GM12878 (cell line): ENCODE data around the gene RNF181. TPM values are rescaled to one million over a fixed set of nuclear protein-coding genes. Genes with fewer than 3 reads are reported as not detected.

Source experiments
- ATAC-seq: fragments of 200-7000 bp; cut with Tn5 transposase; 3 replicates; pipeline ENCODE4 v1.9.1; 2020; ENCODE audit warnings: mild to moderate bottlenecking, moderate library complexity
- BruUV-seq: library from RNA; stranded (reverse); fragments of 400-500 nt; replicated peaks from 2 replicates; lab custom pipeline; 2021; lab: Mats Ljungman, UMichigan
- CTCF ChIA-PET: fragments of 300-600 bp; sonication (Branson Sonifier 250); formaldehyde crosslinking; extraction: SDS; loops from one replicate; lab custom pipeline; 2021; ENCODE audit warnings: inconsistent platforms; lab: Yijun Ruan, JAX
- POLR2A ChIA-PET: fragments of 350-600 bp; formaldehyde crosslinking; extraction: SDS; loops from one replicate; lab custom pipeline; 2021; ENCODE audit warnings: inconsistent platforms; lab: Charles Lee
- RAD21 ChIA-PET: fragments of 300-600 bp; sonication (Branson Sonifier 250); formaldehyde crosslinking; loops from one replicate; lab custom pipeline; 2023; ENCODE audit warnings: antibody characterized with exemption; ENCODE audit not compliant: unreplicated experiment; lab: Charles Lee
- SMC1A ChIA-PET: fragments of 300-600 bp; sonication (Branson Sonifier 250); formaldehyde crosslinking; loops from one replicate; lab custom pipeline; 2023; ENCODE audit not compliant: unreplicated experiment, uncharacterized antibody; lab: Charles Lee
- DNase-seq: peaks from one replicate; pipeline ENCODE4 v3.0.0-alpha.2; 2011; ENCODE audit warnings: low read depth, low spot score
- FAIRE-seq: peaks from 3 replicates; lab custom pipeline; 2011; peaks lifted over from hg19 to GRCh38; lab: Jason Lieb, UNC
- H2AFZ ChIP-seq: 2 replicates; pipeline ENCODE4 v1.6.0; 2011; ENCODE audit warnings: low read depth, low read length, control low read depth; ENCODE audit not compliant: control insufficient read depth
- H3K27ac ChIP-seq: 2 replicates; pipeline ENCODE4 v1.5.1; 2011; ENCODE audit warnings: control low read depth; ENCODE audit not compliant: control insufficient read depth, insufficient read depth
- H3K27me3 ChIP-seq, 2 experiments: replicated peaks in 1 of 2; 2 replicates each; pipeline versions ENCODE4 v1.6.0 to v1.6.1; 2011; ENCODE audit warnings: low read length in 1 of 2; ENCODE audit not compliant: control insufficient read depth in 2 of 2, insufficient read depth in 2 of 2
- H3K36me3 ChIP-seq, 2 experiments: 2 replicates each; pipeline ENCODE4 v1.5.1; 2011; ENCODE audit warnings: low read length in 1 of 2; ENCODE audit not compliant: control insufficient read depth in 2 of 2, insufficient read depth in 2 of 2
- H3K4me1 ChIP-seq: 2 replicates; pipeline ENCODE4 v1.6.1; 2011; ENCODE audit warnings: mild to moderate bottlenecking, low read length, moderate library complexity, mixed read lengths; ENCODE audit not compliant: control insufficient read depth, insufficient read depth
- H3K4me2 ChIP-seq: 2 replicates; pipeline ENCODE4 v1.6.0; 2011; ENCODE audit warnings: control low read depth; ENCODE audit not compliant: control insufficient read depth, insufficient read depth
- H3K4me3 ChIP-seq: fragments of 200-600 bp; sonication (generic); 2 replicates; pipeline ENCODE4 v1.5.1; 2016
- H3K79me2 ChIP-seq: 2 replicates; pipeline ENCODE4 v1.6.0; 2011; ENCODE audit warnings: low read length; ENCODE audit not compliant: control insufficient read depth, insufficient read depth
- H3K9ac ChIP-seq: 2 replicates; pipeline ENCODE4 v1.8.0; 2011; ENCODE audit warnings: low read length, control low read depth, mixed read lengths; ENCODE audit not compliant: control insufficient read depth, insufficient read depth
- H3K9me3 ChIP-seq: replicated peaks from 3 replicates; pipeline ENCODE4 v1.5.1; 2011; ENCODE audit warnings: mild to moderate bottlenecking, low read length; ENCODE audit not compliant: control insufficient read depth, insufficient read depth
- H4K20me1 ChIP-seq: 2 replicates; pipeline ENCODE4 v1.6.0; 2011; ENCODE audit not compliant: control insufficient read depth, insufficient read depth
- BHLHE40 ChIP-seq, 2 experiments: fragments of 450-650 bp in 1 of 2; IDR thresholded peaks; 2 replicates each; pipeline ENCODE4 v1.6.1; 2011 to 2017; ENCODE audit warnings: low read depth in 2 of 2, borderline replicate concordance in 1 of 2, improper control_type of control experiment in 1 of 2, low read length in 1 of 2, mild to moderate bottlenecking in 1 of 2
- CEBPB ChIP-seq, 2 experiments: fragments of 150-350 bp in 1 of 2; IDR thresholded peaks; 2 replicates each; pipeline ENCODE4 v1.6.1; 2012 to 2014; ENCODE audit warnings: low read depth in 2 of 2, low read length in 2 of 2, borderline replicate concordance in 1 of 2, inconsistent platforms in 1 of 2
- CREM ChIP-seq: IDR thresholded peaks from 2 replicates; pipeline ENCODE4 v1.6.1; 2014; ENCODE audit warnings: antibody characterized with exemption, low read depth
- KAT2A ChIP-seq: conservative IDR thresholded peaks from 2 replicates; pipeline ENCODE4 v1.6.1; 2011; ENCODE audit warnings: low read depth, low read length; ENCODE audit not compliant: control insufficient read depth
- KLF5 ChIP-seq: fragments of 450-650 bp; IDR thresholded peaks from 2 replicates; pipeline ENCODE4 v1.6.1; 2014; ENCODE audit warnings: mild to moderate bottlenecking; ENCODE audit not compliant: partially characterized antibody
- MEF2A ChIP-seq: IDR thresholded peaks from 2 replicates; pipeline ENCODE4 v1.6.1; 2011; ENCODE audit warnings: low read depth, mild to moderate bottlenecking, low read length, moderate library complexity; ENCODE audit not compliant: insufficient read depth
- MEF2B ChIP-seq: fragments of 450-650 bp; IDR thresholded peaks from 2 replicates; pipeline ENCODE4 v1.6.1; 2018; ENCODE audit warnings: mild to moderate bottlenecking, moderate library complexity; ENCODE audit not compliant: partially characterized antibody, poor library complexity, severe bottlenecking
- NFIC ChIP-seq: IDR thresholded peaks from 2 replicates; pipeline ENCODE4 v1.6.1; 2012; ENCODE audit warnings: low read depth, mild to moderate bottlenecking, inconsistent platforms, low read length, moderate library complexity
- NFYA ChIP-seq: IDR thresholded peaks from 2 replicates; pipeline ENCODE4 v1.6.1; 2011; ENCODE audit warnings: low read depth, mild to moderate bottlenecking, low read length, improper control_type of control experiment, borderline replicate concordance
- NFYB ChIP-seq: IDR thresholded peaks from 2 replicates; pipeline ENCODE4 v1.6.1; 2011; ENCODE audit warnings: low read depth, mild to moderate bottlenecking, low read length, improper control_type of control experiment, moderate library complexity; ENCODE audit not compliant: insufficient read depth
- NR2C2 ChIP-seq: IDR thresholded peaks from 2 replicates; pipeline ENCODE4 v1.6.1; 2011; ENCODE audit warnings: borderline replicate concordance, low read depth; ENCODE audit not compliant: control insufficient read depth, insufficient read length
- NR2F1 ChIP-seq: fragments of 450-650 bp; conservative IDR thresholded peaks from 2 replicates; pipeline ENCODE4 v1.6.1; 2017; ENCODE audit warnings: mild to moderate bottlenecking
- RCOR1 ChIP-seq: conservative IDR thresholded peaks from 2 replicates; pipeline ENCODE4 v1.6.1; 2012; ENCODE audit warnings: low read depth, low read length, improper control_type of control experiment
- SIX5 ChIP-seq: IDR thresholded peaks from 2 replicates; pipeline ENCODE4 v1.6.1; 2011; ENCODE audit warnings: mild to moderate bottlenecking, low read depth, low read length, moderate library complexity; ENCODE audit not compliant: severe bottlenecking
- SKIL ChIP-seq: fragments of 450-650 bp; IDR thresholded peaks from 2 replicates; pipeline ENCODE4 v1.6.1; 2017; ENCODE audit warnings: mild to moderate bottlenecking, low read depth, inconsistent platforms; ENCODE audit not compliant: poor library complexity, severe bottlenecking
- TAF1 ChIP-seq: IDR thresholded peaks from 2 replicates; pipeline ENCODE4 v1.6.1; 2011; ENCODE audit warnings: mild to moderate bottlenecking, low read depth, low read length, borderline replicate concordance
- TBL1XR1 ChIP-seq: IDR thresholded peaks from 2 replicates; pipeline ENCODE4 v1.6.1; 2012; ENCODE audit warnings: low read depth, low read length, improper control_type of control experiment
- TCF12 ChIP-seq: IDR thresholded peaks from 2 replicates; pipeline ENCODE4 v1.6.1; 2011; ENCODE audit warnings: low read depth, mild to moderate bottlenecking, low read length
- ZNF622 ChIP-seq: fragments of 450-650 bp; IDR thresholded peaks from 2 replicates; pipeline ENCODE4 v1.6.1; 2017; ENCODE audit warnings: mild to moderate bottlenecking, inconsistent platforms
- WGBS: methylation state at CpG from one replicate; pipeline ENCODE4 v1.1.6; 2016; ENCODE audit warnings: low lambda C conversion rate; ENCODE audit not compliant: insufficient replicate concordance, insufficient coverage; ENCODE audit errors: missing lambda C conversion rate; 5-methylcytosine and 5-hydroxymethylcytosine counted together
- in situ Hi-C: fragments of 300-500 bp; cut with MboI; formaldehyde crosslinking; loops from 9 replicates; pipeline ENCODE4 v1.14.3; 2018; ENCODE audit warnings: mixed read lengths
- intact Hi-C: fragments of 100-400 bp; cut with micrococcal nuclease; formaldehyde crosslinking; loops from one replicate; pipeline ENCODE4 v1.14.2; 2022; ENCODE audit not compliant: unreplicated experiment
- polyA plus RNA-seq, 11 experiments: library from polyadenylated mRNA; depleted of rRNA in 4 of 11; unstranded in 6 of 11; stranded (reverse) in 5 of 11; fragments of >200 nt; fragmentation: Nextera tagmentation in 4 of 11; fragmentation: Illumina TruSeq in 1 of 11; extraction: Ambion mirVana in 4 of 11; extraction: Trizol in 1 of 11; gene quantifications; 1 replicate in 1 of 11; 2 replicates in 10 of 11; pipeline versions ENCODE4 v1.2.1 to v1.2.3, GENCODE V29; 2011 to 2016; ENCODE audit warnings: inconsistent platforms in 2 of 11, missing spikeins in 2 of 11, low read depth in 1 of 11
- total RNA-seq, 4 experiments: library from RNA; depleted of rRNA in 3 of 4; stranded (reverse); fragments of >200 nt in 3 of 4; fragmentation: Illumina TruSeq in 1 of 4; extraction: Trizol in 1 of 4; gene quantifications; 2 replicates each; pipeline versions ENCODE4 v1.2.1 to v1.2.3, GENCODE V29; 2013 to 2021
- TF ChIP-seq, protein P1 (sequence below): IDR thresholded peaks from 2 replicates; pipeline ENCODE4 v1.6.1; 2012; ENCODE audit warnings: low read depth, low read length, improper control_type of control experiment

The RNF181 gene
- total and polyA plus RNA-seq, 10 of the 15 experiments (the other 5 are each of a cell fraction or from before 2014, with no cell fraction given), result 101 to 409 (median 213) TPM

DNA sequence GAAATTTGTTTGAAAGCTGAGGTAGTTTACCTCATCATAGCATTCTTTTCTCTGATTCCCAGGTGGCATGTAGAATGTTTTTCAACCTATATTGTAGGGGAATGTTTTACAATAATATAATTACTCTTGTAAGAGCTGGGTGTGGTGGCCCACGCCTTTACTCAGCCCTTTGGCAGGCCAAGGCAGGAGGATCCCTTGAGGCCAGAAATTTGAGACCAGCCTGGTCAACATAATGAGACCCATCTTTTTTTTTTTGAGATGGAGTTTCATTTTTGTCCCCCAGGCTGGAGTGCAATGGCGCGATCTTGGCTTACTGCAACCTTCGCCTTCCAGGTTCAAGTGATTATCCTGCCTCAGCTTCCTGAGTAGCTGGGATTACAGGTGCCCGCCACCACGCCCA is 24.1 kb downstream of the RNF181 start:
- H3K27me3 ChIP-seq, result no peaks in the 10 kb centered on the region
- H4K20me1 ChIP-seq, result no peaks in the 10 kb centered on the region
- DNase-seq, result no peak
- no peaks in the 10 kb centered on the region for H3K9me3 ChIP-seq
- POLR2A ChIA-PET, result interaction anchor here (0.6 to 1.2 kb wide), 4 partner anchors 9 to 482 kb away, joined by 3 to 4 read pairs (median 3); no protein-coding TSS in a partner anchor
- H3K36me3 ChIP-seq, result peaks cover 0 to 17% of the 10 kb centered on the region in 2 experiments; a peak in 3 of 4 replicates
- no peak overlapping the region for H3K4me2 ChIP-seq
- SMC1A ChIA-PET, result interaction anchor here (1.0 to 1.3 kb wide), 2 partner anchors 8 to 9 kb away, joined by 3 to 4 read pairs; partner anchors contain the start of gene C2orf68
- in situ Hi-C loops, result no loop called here
- no peak for FAIRE-seq
- CTCF ChIA-PET, result interaction anchor here (0.9 to 4.8 kb wide), 3 partner anchors 8 to 109 kb away, joined by 4 to 32 read pairs (median 7); partner anchors contain the start of gene C2orf68
- H3K27ac ChIP-seq, result no peak overlapping the region
- H3K9ac ChIP-seq, result no peak overlapping the region
- peaks cover 29% of the 10 kb centered on the region for H3K79me2 ChIP-seq
- intact Hi-C loops, result loop anchor here (5.0 kb wide), 1 partner anchor 82 kb away; the partner anchor contains the start of gene MAT2A
- TF ChIP-seq CREM (no peak), SIX5 (no peak), KLF5 (no peak), ZNF622 (no peak), NR2C2 (no peak), BHLHE40 (IDR thresholded peaks at IDR 0.05; ENCODE audit: borderline replicate concordance in 1 of 2, low read depth in 2 of 2, low read length in 1 of 2) (no peak), KAT2A (no peak), NFYB (no peak), NR2F1 (no peak), MEF2A (no peak), MEF2B (no peak), TCF12 (no peak), RCOR1 (no peak), NFYA (no peak), SKIL (no peak), TAF1 (no peak), CEBPB (IDR thresholded peaks at IDR 0.05; ENCODE audit: borderline replicate concordance in 1 of 2, low read depth in 2 of 2, low read length in 2 of 2) (no peak), NFIC (no peak), TBL1XR1 (no peak)
- TF ChIP-seq, protein P1, sequence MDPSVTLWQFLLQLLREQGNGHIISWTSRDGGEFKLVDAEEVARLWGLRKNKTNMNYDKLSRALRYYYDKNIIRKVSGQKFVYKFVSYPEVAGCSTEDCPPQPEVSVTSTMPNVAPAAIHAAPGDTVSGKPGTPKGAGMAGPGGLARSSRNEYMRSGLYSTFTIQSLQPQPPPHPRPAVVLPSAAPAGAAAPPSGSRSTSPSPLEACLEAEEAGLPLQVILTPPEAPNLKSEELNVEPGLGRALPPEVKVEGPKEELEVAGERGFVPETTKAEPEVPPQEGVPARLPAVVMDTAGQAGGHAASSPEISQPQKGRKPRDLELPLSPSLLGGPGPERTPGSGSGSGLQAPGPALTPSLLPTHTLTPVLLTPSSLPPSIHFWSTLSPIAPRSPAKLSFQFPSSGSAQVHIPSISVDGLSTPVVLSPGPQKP, result no peak
- BruUV-seq, result no TSS peak
- RAD21 ChIA-PET, result interaction anchor here (0.6 to 1.0 kb wide), 2 partner anchors 18 to 202 kb away, joined by 4 read pairs; no protein-coding TSS in a partner anchor
- no peak for ATAC-seq
- no peak overlapping the region for H3K4me3 ChIP-seq
- H2AFZ ChIP-seq, result no peak overlapping the region
- peaks cover 4% of the 10 kb centered on the region; the same call in 1 of the 2 replicates for H3K4me1 ChIP-seq
- 99% methylated on average over 6 of the region's 6 CpGs for WGBS
